ENCODE data around the gene NCOA6.

The NCOA6 gene

GRCh38 chr20:34825530-34826362 lies at the start of gene NCOA6:
TSS of gene NCOA6 (minus strand) at chr20:34825651. CDS start at chr20:34782355, 43,296 bp downstream.
- no peak for TF ChIP-seq CTCF (IDR thresholded peaks at IDR 0.05)
- Histone ChIP-seq H3K4me1 (peaks cover 0 to 37% (median 14%) of the 10 kb centered on the region in 4 donors), H3K27ac (peak within 1 kb of the TSS; percentile 85 to 91), H3K4me3 (peak within 1 kb of the TSS; percentile 85 to 91), H3K27me3 (no peaks in the 10 kb centered on the region), H3K9me3 (no peaks in the 10 kb centered on the region), H3K36me3 (no peaks in the 10 kb centered on the region)
- intact Hi-C loops (cut with DNase I; ENCODE audit: low total_unique reads) = loop anchor here (10.0 kb wide), 1 partner anchor 449 kb away; the partner anchor contains the start of gene MMP24OS
- DNase-seq = peak; percentile 84 to 93

- peak; percentile 89 to 90 for DNase-seq
- TF ChIP-seq CTCF (IDR thresholded peaks at IDR 0.05) = peak; percentile 93 to 95
- no peaks in the 10 kb centered on the region for H3K27me3 ChIP-seq
- H3K36me3 ChIP-seq = peaks cover 0 to 4% (median 0%) of the 10 kb centered on the region in 3 donors
- H3K27ac ChIP-seq = peak overlapping the region; percentile 20 to 86
- no peaks in the 10 kb centered on the region for H3K9me3 ChIP-seq
- H3K4me1 ChIP-seq = peaks cover 0 to 49% (median 32%) of the 10 kb centered on the region in 4 donors
- intact Hi-C loops (cut with DNase I; ENCODE audit: low total_unique reads) = loop anchor here (5.0 kb wide), 1 partner anchor 218 kb away; the partner anchor contains the start of gene TRPC4AP
- no peak overlapping the region for H3K4me3 ChIP-seq
These were observed 48.7 kb upstream of the NCOA6 start for GRCh38 chr20:34874094-34874654.

GRCh38 chr20:34873583-34874093 lies 48.2 kb upstream of the NCOA6 start:
- no peak for TF ChIP-seq CTCF (IDR thresholded peaks at IDR 0.05)
- Histone ChIP-seq H3K27ac (peak overlapping the region; percentile 79 to 83), H3K4me3 (peak overlapping the region in 1 of 2 donors; percentile 73), H3K36me3 (peaks cover 0 to 6% (median 0%) of the 10 kb centered on the region in 3 donors), H3K27me3 (no peaks in the 10 kb centered on the region), H3K9me3 (no peaks in the 10 kb centered on the region), H3K4me1 (peaks cover 0 to 49% (median 32%) of the 10 kb centered on the region in 4 donors)
- intact Hi-C loops (cut with DNase I; ENCODE audit: low total_unique reads) = loop anchor here (2.0 to 5.0 kb wide), 2 partner anchors 83 to 219 kb away; partner anchors contain the start of gene TRPC4AP
- DNase-seq = no peak

- Histone ChIP-seq H3K4me1 (peaks cover 0 to 43% (median 28%) of the 10 kb centered on the region in 4 donors), H3K27me3 (no peaks in the 10 kb centered on the region), H3K27ac (peak within 1 kb of the TSS; percentile 79 to 83), H3K36me3 (peaks cover 0 to 6% (median 0%) of the 10 kb centered on the region in 3 donors), H3K4me3 (peak within 1 kb of the TSS; percentile 73 to 77), H3K9me3 (no peaks in the 10 kb centered on the region)
- peak; percentile 54 to 60 for TF ChIP-seq CTCF (IDR thresholded peaks at IDR 0.05)
- intact Hi-C loops (cut with DNase I; ENCODE audit: low total_unique reads) = loop anchor here (2.0 to 5.0 kb wide), 2 partner anchors 84 to 220 kb away; partner anchors contain the start of gene TRPC4AP
- peak; percentile 70 to 89 for DNase-seq
These were observed 47.3 kb upstream of the NCOA6 start, which contains the start of gene GGT7 for GRCh38 chr20:34872622-34873224. TSS of gene GGT7 (minus strand) at chr20:34872856. CDS start at chr20:34872815, 41 bp downstream.
